AG04449 (cell line): ENCODE data around the gene C7orf33.
"Not testable (repeated sequence)": the region's sequence is repeated elsewhere in the genome, so short reads cannot be mapped to it uniquely, and the experiment has no call there.

ENCODE experiments used
- CTCF ChIA-PET: fragments of 350-600 bp; formaldehyde crosslinking; extraction: SDS; loops from one replicate; lab custom pipeline; 2021; ENCODE audit warnings: antibody characterized with exemption; lab: Yijun Ruan, JAX
- POLR2A ChIA-PET: fragments of 400-600, 350-600 bp; formaldehyde crosslinking; extraction: SDS; loops from one replicate; lab custom pipeline; 2020; ENCODE audit warnings: antibody characterized with exemption, inconsistent platforms; lab: Yijun Ruan, JAX
- DNase-seq: peaks from one replicate; pipeline ENCODE4 v3.0.0-alpha.2; 2010; ENCODE audit warnings: low read depth, low spot score
- H3K4me3 ChIP-seq: 2 replicates; pipeline ENCODE4 v1.5.1; 2011; ENCODE audit warnings: low read depth, mild to moderate bottlenecking, control low read depth, low read length
- CTCF ChIP-seq: IDR thresholded peaks from one replicate; pipeline ENCODE4 v1.5.1; 2011; ENCODE audit warnings: mild to moderate bottlenecking, moderate library complexity, low read length, control low read depth, inconsistent platforms; ENCODE audit not compliant: insufficient read depth; ENCODE audit errors: missing control alignments

C7orf33 gene

GRCh38 chr7:148566736-148567135 lies 23.8 kb upstream of the C7orf33 start:
- no peak overlapping the region for H3K4me3 ChIP-seq
- CTCF ChIA-PET = interaction anchor here (1.5 kb wide), 1 partner anchor 9 kb away, joined by 8 read pairs; no protein-coding TSS in a partner anchor
- POLR2A ChIA-PET = no interaction called here
- TF ChIP-seq CTCF = no peak
- DNase-seq = no peak

GRCh38 chr7:148567524-148567923 lies 23.0 kb upstream of the C7orf33 start:
- POLR2A ChIA-PET = no interaction called here

GRCh38 chr7:148570510-148570909 lies 20.1 kb upstream of the C7orf33 start:
- no peak for DNase-seq
- ChIA-PET CTCF (no interaction called here), POLR2A (no interaction called here)
- no peak for TF ChIP-seq CTCF
- no peak overlapping the region for H3K4me3 ChIP-seq

More at GRCh38 chr7:148567524-148567923, 23.0 kb upstream of the C7orf33 start:
- CTCF ChIA-PET = interaction anchor here (1.5 kb wide), 1 partner anchor 8 kb away, joined by 8 read pairs; no protein-coding TSS in a partner anchor
- no peak overlapping the region for H3K4me3 ChIP-seq
- TF ChIP-seq CTCF = no peak
- DNase-seq = no peak

- DNase-seq, POLR2A ChIA-PET, H3K4me3 ChIP-seq: not testable (repeated sequence)
- CTCF ChIA-PET = interaction anchor here (1.0 kb wide), 1 partner anchor 495 kb away, joined by 3 read pairs; no protein-coding TSS in a partner anchor
Observed at GRCh38 chr7:148570973-148571372, 19.6 kb upstream of the C7orf33 start.

GRCh38 chr7:148571381-148571780 lies 19.2 kb upstream of the C7orf33 start:
- TF ChIP-seq CTCF = no peak
- CTCF ChIA-PET = interaction anchor here (0.8 to 1.0 kb wide), 2 partner anchors 160 to 495 kb away, joined by 3 read pairs; no protein-coding TSS in a partner anchor
- no peak for DNase-seq
- no peak overlapping the region for H3K4me3 ChIP-seq
- POLR2A ChIA-PET = no interaction called here

- ChIA-PET CTCF (interaction anchor here (0.8 kb wide), 1 partner anchor 159 kb away, joined by 3 read pairs; no protein-coding TSS in a partner anchor), POLR2A (no interaction called here)
- H3K4me3 ChIP-seq = no peak overlapping the region
- DNase-seq = no peak
- no peak for TF ChIP-seq CTCF
Observed at GRCh38 chr7:148572067-148572522, 18.5 kb upstream of the C7orf33 start.

- DNase-seq, H3K4me3 ChIP-seq, POLR2A ChIA-PET: not testable (repeated sequence)
- CTCF ChIA-PET = interaction anchor here (1.2 to 5.2 kb wide), 6 partner anchors 9 to 393 kb away, joined by 4 to 40 read pairs (median 31); no protein-coding TSS in a partner anchor
Observed at GRCh38 chr7:148573581-148573980, 17.0 kb upstream of the C7orf33 start.
